Neural crest cell (in vitro differentiated cells): Measurements from ENCODE around the gene ARHGAP33. TPM values are rescaled to one million over a fixed set of nuclear protein-coding genes. Genes with fewer than 3 reads are reported as not detected.

Experiments
- DNase-seq: peaks from one replicate; pipeline ENCODE4 v3.0.0; 2021; ENCODE audit warnings: low read depth, mixed read lengths, low spot score
- H3K27ac Mint-ChIP-seq: one replicate; pipeline ENCODE4 v1.8.0; 2021; ENCODE audit warnings: mild to moderate bottlenecking, mixed read lengths; ENCODE audit not compliant: unreplicated experiment
- H3K27me3 Mint-ChIP-seq: 2 replicates; pipeline ENCODE4 v1.8.0; 2021; ENCODE audit warnings: low read depth, mild to moderate bottlenecking, mixed read lengths
- H3K36me3 Mint-ChIP-seq: 2 replicates; pipeline ENCODE4 v1.8.0; 2021; ENCODE audit warnings: low read depth, mild to moderate bottlenecking, mixed read lengths
- H3K4me1 Mint-ChIP-seq: 2 replicates; pipeline ENCODE4 v1.8.0; 2021; ENCODE audit warnings: mixed read lengths
- H3K4me3 Mint-ChIP-seq: one replicate; pipeline ENCODE4 v1.8.0; 2021; ENCODE audit warnings: mild to moderate bottlenecking, mixed read lengths
- H3K9me3 Mint-ChIP-seq: 2 replicates; pipeline ENCODE4 v1.8.0; 2021; ENCODE audit warnings: mixed read lengths
- total RNA-seq: library from RNA; stranded (reverse); gene quantifications from 2 replicates; pipeline ENCODE4 v1.2.1, GENCODE V29; 2021
- TF ChIP-seq, protein P1 (sequence below): fragments of 200-600 bp; sonication (generic); conservative IDR thresholded peaks from 2 replicates; pipeline ENCODE4 v1.5.0; 2021; ENCODE audit warnings: antibody characterized with exemption, mild to moderate bottlenecking

Gene ARHGAP33
- total RNA-seq, 1 donor from 2014 or later: 110 TPM

GRCh38 chr19:35743640-35744429, 31.5 kb upstream of the ARHGAP33 start:
- no peak for DNase-seq
- TF ChIP-seq, protein P1, sequence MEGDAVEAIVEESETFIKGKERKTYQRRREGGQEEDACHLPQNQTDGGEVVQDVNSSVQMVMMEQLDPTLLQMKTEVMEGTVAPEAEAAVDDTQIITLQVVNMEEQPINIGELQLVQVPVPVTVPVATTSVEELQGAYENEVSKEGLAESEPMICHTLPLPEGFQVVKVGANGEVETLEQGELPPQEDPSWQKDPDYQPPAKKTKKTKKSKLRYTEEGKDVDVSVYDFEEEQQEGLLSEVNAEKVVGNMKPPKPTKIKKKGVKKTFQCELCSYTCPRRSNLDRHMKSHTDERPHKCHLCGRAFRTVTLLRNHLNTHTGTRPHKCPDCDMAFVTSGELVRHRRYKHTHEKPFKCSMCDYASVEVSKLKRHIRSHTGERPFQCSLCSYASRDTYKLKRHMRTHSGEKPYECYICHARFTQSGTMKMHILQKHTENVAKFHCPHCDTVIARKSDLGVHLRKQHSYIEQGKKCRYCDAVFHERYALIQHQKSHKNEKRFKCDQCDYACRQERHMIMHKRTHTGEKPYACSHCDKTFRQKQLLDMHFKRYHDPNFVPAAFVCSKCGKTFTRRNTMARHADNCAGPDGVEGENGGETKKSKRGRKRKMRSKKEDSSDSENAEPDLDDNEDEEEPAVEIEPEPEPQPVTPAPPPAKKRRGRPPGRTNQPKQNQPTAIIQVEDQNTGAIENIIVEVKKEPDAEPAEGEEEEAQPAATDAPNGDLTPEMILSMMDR: no peak
- Mint-ChIP-seq H3K36me3 (peaks cover 2% of the 10 kb centered on the region), H3K27me3 (peaks cover 4% of the 10 kb centered on the region), H3K9me3 (no peaks in the 10 kb centered on the region), H3K4me1 (peaks cover 52% of the 10 kb centered on the region), H3K4me3 (peak overlapping the region; percentile 97), H3K27ac (no peak overlapping the region)

DNA sequence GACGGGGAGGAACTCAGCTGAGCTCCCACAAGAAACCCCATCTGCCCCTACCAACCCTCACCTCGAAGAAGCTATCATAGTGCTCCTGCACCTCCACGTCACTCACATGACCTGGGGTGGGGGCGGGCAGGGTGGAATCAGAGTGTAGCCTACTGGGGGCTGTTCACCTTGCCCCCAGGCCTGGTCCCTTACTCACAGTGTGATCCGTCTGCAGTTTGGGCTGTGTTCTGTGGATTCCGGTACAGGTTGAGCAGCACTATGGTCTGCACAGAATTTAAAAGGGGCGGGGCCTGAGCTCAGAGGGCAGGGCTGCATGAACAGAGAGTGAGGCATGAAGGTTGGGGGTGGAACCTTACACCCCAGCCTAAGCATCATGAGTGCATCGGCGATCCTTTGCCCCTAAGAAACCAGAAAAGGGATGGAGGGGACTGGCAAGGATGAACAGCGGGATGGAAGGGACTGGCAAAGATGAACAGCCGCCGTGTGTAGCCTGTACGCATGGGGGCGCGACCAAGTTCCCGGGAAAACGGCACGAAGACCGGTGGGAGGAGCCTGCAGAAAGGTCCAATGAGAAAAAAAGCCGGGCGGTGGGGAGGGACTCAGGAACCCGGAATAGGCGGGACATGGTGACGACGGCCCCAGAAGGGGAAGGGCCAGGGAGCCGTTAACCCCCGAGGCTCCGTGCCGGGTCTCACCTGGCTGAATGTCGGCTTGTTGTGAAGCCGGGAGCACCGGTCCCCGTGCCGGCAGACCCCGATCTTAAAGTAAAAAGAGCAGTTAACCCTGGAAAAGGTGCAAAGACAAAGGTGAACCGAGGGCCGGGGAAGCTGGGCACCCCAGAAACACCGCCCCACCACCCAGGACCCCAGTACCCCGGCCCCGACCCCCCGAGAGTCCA, 30.7 kb upstream of the ARHGAP33 start:
- peak overlapping the region; percentile 97 for H3K4me3 Mint-ChIP-seq

GRCh38 chr19:35745328-35746086, 29.9 kb upstream of the ARHGAP33 start, which contains the start of the genes PSENEN and U2AF1L4:
TSS of gene PSENEN (plus strand) at chr19:35745651. CDS start at chr19:35745931, 280 bp downstream.
TSS of gene U2AF1L4 (minus strand) at chr19:35745418. CDS start at chr19:35745391, 27 bp downstream.
- H3K27me3 Mint-ChIP-seq: peaks cover 3% of the 10 kb centered on the region
- H3K9me3 Mint-ChIP-seq: no peaks in the 10 kb centered on the region
- H3K4me1 Mint-ChIP-seq: peaks cover 54% of the 10 kb centered on the region
- TF ChIP-seq, protein P1: no peak
- H3K4me3 Mint-ChIP-seq: peak within 1 kb of the TSS; percentile 97
- peak within 1 kb of the TSS; percentile 100 for H3K27ac Mint-ChIP-seq
- H3K36me3 Mint-ChIP-seq: peaks cover 2% of the 10 kb centered on the region
- peak; percentile 85 for DNase-seq

More for the DNA sequence above, 30.7 kb upstream of the ARHGAP33 start:
- Mint-ChIP-seq H3K27me3 (peaks cover 4% of the 10 kb centered on the region), H3K4me1 (peaks cover 56% of the 10 kb centered on the region), H3K9me3 (no peaks in the 10 kb centered on the region), H3K27ac (peak overlapping the region; percentile 100), H3K36me3 (peaks cover 2% of the 10 kb centered on the region)
- DNase-seq: peak; percentile 89
- TF ChIP-seq, protein P1: peak; percentile 55

- Mint-ChIP-seq H3K36me3 (peaks cover 2% of the 10 kb centered on the region), H3K4me3 (peak overlapping the region; percentile 97), H3K9me3 (no peaks in the 10 kb centered on the region), H3K4me1 (peaks cover 48% of the 10 kb centered on the region), H3K27ac (peak overlapping the region; percentile 100), H3K27me3 (no peaks in the 10 kb centered on the region)
- TF ChIP-seq, protein P1: no peak
- no peak for DNase-seq
Observed at GRCh38 chr19:35746087-35746462, 29.3 kb upstream of the ARHGAP33 start.

- no peaks in the 10 kb centered on the region for H3K27me3 Mint-ChIP-seq
- peak overlapping the region; percentile 100 for H3K27ac Mint-ChIP-seq
- no peak for DNase-seq
- H3K36me3 Mint-ChIP-seq: peaks cover 2% of the 10 kb centered on the region
- peak overlapping the region; percentile 97 for H3K4me3 Mint-ChIP-seq
- H3K9me3 Mint-ChIP-seq: no peaks in the 10 kb centered on the region
- peaks cover 47% of the 10 kb centered on the region for H3K4me1 Mint-ChIP-seq
- TF ChIP-seq, protein P1: no peak
Observed at GRCh38 chr19:35746531-35746930, 28.8 kb upstream of the ARHGAP33 start.
